GM12891 (cell line): ENCODE data around the gene SAG.

Experiments
- POLR2A ChIP-seq: IDR thresholded peaks from 2 replicates; pipeline ENCODE4 v1.6.1; 2011; ENCODE audit warnings: low read depth, low read length, control low read depth
- POLR2AphosphoS5 ChIP-seq: IDR thresholded peaks from 2 replicates; pipeline ENCODE4 v1.6.1; 2011; ENCODE audit warnings: low read depth, low read length, control low read depth
- POU2F2 ChIP-seq: IDR thresholded peaks from 2 replicates; pipeline ENCODE4 v1.6.1; 2011; ENCODE audit warnings: low read depth, mild to moderate bottlenecking, control low read depth, low read length, moderate library complexity

- no peak for TF ChIP-seq POLR2A
- no peak for TF ChIP-seq POLR2AphosphoS5
- TF ChIP-seq POU2F2: no peak
Measured at GRCh38 chr2:233373316-233373715, 65.7 kb downstream of the SAG start.
